GM21447 (cell line): ENCODE data around the gene RBM25.
A peak's percentile ranks its signal among the peaks of the same experiment; 100 is the strongest.
"Not testable (repeated sequence)": the region's sequence is repeated elsewhere in the genome, so short reads cannot be mapped to it uniquely, and the experiment has no call there.

Experiments
- ATAC-seq: cut with Tn5 transposase; IDR thresholded peaks from one replicate; pipeline ENCODE4 v1.9.1; 2021; ENCODE audit not compliant: unreplicated experiment

The RBM25 gene

DNA sequence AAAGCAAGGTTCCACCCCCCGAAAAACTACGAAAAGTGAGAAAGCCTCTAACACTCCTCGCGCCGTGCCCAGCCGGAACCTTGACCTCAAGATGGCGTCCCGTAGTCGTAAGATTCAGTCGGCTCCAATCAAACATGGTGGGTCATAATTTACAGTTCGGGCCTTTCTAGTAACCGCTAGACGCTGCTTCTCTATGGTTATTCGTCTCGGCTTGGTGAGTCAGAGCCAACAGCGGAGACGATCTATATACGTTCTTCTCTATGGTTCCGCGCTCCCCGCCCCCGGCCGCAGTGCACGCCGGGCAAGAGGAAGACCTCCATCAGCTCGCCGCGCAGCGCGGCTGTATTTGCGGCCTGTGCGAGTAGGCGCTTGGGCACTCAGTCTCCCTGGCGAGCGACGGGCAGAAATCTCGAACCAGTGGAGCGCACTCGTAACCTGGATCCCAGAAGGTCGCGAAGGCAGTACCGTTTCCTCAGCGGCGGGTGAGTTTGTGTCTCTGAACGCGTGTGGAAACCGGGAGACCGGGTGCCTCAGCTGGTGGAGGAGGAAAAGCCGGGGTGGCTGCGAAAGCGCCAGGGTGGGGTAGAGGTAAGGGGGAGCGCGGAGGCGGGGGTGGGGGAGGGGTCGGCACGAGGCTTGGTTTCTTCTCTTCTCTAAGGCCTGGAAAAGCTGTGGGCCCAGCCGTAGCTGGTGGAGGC lies at the start of gene RBM25:
RBM25 (plus strand) TSS at position 311 of the 698 bp plus-strand sequence. CDS start 13,108 bp downstream, outside the sequence.
- ATAC-seq, result peak; percentile 96

GRCh38 chr14:73011189-73011588 lies 47.1 kb upstream of the RBM25 start:
- ATAC-seq, result not testable (repeated sequence)

GRCh38 chr14:73014105-73014504 lies 44.2 kb upstream of the RBM25 start:
- ATAC-seq, result peak; percentile 84

DNA sequence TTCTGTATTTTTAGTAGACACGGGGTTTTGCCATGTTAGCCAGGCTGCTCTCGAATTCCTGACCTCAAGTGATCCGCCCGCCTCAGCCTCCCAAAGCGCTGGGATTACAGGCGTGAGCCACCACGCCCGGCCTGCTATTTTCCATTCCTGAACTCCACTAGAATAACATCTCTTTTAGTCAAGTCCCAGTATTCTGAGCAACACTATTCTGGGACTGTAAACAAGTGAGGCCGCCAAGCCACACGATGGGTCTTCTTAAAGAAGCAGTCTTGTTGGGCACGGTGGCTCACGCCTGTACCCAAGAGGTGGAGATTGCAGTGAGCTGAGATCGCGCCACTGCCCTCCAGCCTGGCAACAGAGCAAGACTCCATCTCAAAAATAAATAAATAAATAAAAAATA lies 42.8 kb upstream of the RBM25 start:
- ATAC-seq, result not testable (repeated sequence)

DNA sequence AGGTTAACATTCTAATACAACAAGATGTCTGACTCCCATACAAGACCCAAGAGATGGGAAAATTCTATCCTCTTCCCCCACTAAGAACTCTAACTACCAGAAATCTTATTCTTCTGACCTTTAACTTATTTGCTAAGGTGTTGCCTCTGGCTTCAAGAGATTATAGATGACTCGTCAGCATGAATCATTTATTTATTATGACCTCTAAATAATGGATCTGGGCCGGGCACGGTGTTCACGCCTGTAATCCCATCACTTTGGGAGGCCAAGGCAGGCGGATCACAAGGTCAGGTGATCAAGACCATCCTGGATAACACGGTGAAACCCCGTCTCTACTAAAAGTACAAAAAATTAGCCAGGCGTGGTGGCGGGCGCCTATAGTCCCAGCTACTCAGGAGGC lies 42.3 kb upstream of the RBM25 start:
- not testable (repeated sequence) for ATAC-seq

DNA sequence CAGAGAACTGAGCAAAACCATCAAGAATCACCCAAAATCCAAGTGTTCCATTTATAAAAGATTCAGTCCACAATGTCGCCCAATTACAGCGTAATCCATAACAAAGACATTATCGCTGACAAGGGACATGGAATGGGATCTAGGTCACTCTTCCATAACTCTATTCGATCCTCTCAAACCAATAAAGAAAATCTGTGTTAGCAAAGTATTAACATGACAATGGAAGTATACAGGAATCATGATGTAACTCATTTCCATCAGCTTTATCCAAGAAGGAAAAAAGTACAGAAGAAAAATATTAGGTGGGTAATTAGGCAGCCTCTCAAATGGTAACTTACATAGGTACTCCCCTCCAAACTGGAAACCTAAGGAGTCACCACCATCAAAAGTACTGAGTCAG lies 36.3 kb upstream of the RBM25 start:
- ATAC-seq, result no peak

- ATAC-seq, result no peak
Observed at GRCh38 chr14:73025544-73025943, 32.8 kb upstream of the RBM25 start.

GRCh38 chr14:73026243-73026844 lies 32.0 kb upstream of the RBM25 start:
- ATAC-seq, result no peak

GRCh38 chr14:73026845-73027542 lies 31.3 kb upstream of the RBM25 start, which contains the start of gene ZFYVE1:
ZFYVE1 (minus strand) TSS chr14:73027106; CDS start chr14:73024508, 2,598 bp downstream.
- peak; percentile 97 for ATAC-seq

DNA sequence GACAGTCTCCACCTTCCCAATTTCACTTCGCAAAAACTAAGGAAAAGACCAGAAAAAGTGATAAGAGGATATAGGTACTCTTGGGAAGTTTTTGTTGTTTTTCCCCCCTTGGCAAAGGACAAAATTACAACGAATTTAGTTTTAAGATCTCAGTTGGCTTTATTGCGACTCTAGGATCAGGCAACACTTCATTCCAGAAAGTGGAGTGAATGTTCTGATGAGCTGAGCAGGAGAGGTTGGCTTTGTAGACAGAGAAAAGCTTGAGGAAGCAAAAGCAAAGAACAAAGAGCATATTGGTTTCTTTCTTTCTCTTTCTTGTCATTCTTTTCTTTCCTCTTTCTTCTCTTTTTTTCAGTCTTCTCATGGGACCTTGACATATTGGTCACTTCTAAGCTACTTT lies 30.8 kb upstream of the RBM25 start:
- ATAC-seq, result no peak

DNA sequence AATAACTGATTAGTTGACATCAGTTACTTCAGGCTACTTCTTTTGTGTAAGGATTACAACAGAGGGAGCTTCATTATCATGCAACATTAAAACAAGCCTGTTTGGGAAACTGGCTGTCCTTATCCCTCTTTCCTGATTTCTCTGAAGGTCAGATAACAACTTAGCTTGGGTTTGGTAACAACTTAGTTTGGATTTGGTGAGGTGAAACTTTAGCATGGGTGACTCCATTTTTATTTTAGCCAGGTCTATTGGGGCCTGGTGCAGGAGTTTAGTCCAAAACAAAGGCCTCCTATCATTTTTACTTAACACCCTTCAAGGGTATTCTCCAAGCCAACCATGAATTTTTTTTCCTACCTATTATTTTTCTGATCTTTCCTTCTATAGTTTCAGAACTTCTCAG lies 30.4 kb upstream of the RBM25 start:
- ATAC-seq, result no peak

DNA sequence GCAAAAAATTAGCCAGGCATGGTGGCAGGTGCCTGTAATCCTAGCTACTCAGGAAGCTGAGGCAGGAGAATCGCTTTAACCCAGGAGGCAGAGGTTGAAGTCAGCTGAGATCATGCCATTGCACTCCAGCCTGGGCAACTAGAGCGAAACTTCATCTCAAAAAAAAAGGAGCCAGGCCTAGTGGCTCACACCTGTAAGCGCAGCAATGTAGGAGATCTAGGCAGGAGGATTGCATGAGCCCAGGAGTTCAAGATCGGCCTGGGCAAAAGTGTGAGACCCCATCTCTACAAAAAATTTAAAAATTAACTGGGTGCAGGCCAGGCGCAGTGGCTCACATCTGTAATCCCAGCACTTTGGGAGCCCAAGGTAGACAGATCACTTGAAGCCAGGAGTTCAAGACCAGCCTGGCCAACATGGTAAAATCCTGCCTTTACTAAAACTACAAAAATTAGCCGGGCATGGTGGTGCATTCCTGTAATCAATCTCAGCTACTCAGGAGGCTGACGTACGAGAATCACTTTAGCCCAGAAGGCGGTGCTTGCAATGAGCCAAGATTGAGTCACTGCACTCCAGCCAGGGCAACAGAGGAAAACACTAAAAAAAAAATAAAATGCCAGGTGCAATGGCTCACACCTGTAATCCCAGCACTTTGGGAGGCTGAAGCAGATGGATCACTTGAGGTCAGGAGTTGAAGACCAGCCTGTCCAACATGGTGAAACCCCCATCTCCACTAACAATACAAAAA lies 21.5 kb upstream of the RBM25 start:
- ATAC-seq, result not testable (repeated sequence)

GRCh38 chr14:73047808-73048207 lies 10.5 kb upstream of the RBM25 start:
- ATAC-seq, result no peak

GRCh38 chr14:73049428-73049827 lies 8.9 kb upstream of the RBM25 start:
- no peak for ATAC-seq

GRCh38 chr14:73055251-73055650 lies 3.1 kb upstream of the RBM25 start:
- no peak for ATAC-seq

DNA sequence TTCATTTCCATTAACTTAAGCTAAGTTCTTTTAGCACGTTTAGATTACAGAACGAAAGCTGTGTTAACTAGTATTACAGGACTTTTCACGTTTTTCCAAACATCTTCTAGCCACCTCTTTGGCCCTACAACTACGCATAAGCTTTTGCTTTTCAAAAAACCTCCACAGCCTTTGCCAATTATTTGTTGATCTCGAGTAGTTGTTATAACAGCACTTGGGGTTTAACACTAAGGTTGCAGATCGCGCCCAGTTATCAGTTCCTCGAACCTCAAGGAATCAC lies 450 bp upstream of the RBM25 start:
- no peak for ATAC-seq

- ATAC-seq, result peak; percentile 22
Observed at GRCh38 chr14:73058922-73059673, 764 bp downstream of the RBM25 start.

DNA sequence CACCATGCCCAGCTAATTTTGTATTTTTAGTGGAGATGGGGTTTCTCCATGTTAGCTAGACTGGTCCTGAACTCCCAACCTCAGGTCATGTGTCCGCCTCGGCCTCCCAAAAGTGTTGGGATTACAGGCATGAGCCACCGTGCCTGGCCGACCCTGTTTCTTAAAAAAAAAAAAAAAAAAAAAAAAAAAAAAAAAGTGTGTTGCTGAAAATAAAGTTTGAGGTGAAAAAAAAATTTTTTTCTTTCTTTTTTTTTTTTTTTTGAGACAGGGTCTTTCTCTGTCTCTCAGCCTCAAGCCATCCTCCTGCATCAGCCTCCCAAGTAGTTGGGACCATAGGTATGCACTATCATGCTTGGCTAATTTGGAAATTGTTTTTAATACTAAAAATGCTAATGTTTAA lies 11.3 kb downstream of the RBM25 start:
- no peak for ATAC-seq

DNA sequence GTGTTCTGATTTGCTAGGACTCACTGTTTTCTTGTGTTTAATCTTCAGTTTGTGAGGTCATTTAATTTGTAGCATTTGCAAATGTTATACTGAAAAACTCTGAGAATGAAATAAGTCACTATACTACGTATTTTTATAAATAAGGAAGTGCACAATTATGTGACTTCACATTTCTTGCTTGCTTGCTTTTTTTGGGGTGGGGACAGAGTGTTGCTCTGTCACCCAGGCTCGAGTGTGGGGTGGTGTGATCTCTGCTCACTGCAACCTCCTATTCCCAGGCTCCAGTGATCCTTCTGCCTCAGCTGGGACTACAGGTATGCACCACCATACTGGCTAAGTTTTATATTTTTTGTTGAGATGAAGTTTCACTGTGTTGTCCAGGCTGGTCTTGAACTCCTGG lies 32.7 kb downstream of the RBM25 start:
- ATAC-seq, result no peak

DNA sequence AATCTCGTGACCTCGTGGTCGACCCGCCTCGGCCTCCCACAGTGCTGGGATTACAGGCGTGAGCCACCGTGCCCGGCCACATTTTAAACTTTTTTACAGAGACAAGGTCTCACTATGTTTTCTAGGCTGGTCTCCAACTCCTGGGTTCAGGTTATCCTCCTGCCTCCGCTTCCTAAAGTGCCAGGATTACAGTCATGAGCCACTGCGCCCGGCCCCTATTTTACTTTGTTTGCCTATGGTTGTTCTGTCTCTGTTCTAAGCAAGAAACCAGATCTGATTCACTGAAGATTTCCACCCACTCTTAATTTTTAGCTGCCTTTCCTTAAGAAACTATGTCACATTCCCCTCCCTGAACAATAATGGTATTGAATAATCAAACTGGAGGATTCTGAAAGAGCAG lies 39.1 kb downstream of the RBM25 start:
- ATAC-seq, result no peak

DNA sequence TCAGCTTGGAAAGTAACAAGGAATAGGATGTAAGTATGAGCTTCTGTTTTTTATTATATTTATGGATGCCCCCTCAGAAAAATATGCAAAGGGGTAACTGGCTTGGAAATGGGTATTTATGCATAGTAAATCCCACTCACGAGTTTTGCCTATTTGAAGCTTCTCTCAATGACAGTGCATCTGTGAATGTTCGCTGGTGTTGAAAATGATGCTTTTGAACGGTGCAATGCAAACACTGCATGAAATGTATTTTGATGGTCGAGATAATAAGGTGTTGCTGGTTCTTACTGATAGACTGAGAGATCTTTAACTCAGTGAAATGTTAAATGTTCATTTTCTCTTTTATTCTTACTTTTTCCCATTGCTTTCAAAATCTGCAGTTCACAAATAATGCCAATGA lies 42.0 kb downstream of the RBM25 start:
- ATAC-seq, result no peak
